Measurements from ENCODE around the gene CUX1.
"Not testable (repeated sequence)": the region's sequence is repeated elsewhere in the genome, so short reads cannot be mapped to it uniquely, and the experiment has no call there.

CUX1 gene

GRCh38 chr7:102201576-102201975 lies 384.1 kb downstream of the CUX1 start:
- no peak for DNase-seq

- DNase-seq = no peak
These were observed 385.1 kb downstream of the CUX1 start for GRCh38 chr7:102202556-102202955.

- DNase-seq = no peak
These were observed 385.8 kb downstream of the CUX1 start for GRCh38 chr7:102203218-102203617.

GRCh38 chr7:102204212-102204611 lies 386.8 kb downstream of the CUX1 start:
- no peak for DNase-seq

- no peak for DNase-seq
These were observed 388.5 kb downstream of the CUX1 start for GRCh38 chr7:102205915-102206314.

GRCh38 chr7:102208826-102209225 lies 391.4 kb downstream of the CUX1 start:
- DNase-seq = no peak

- DNase-seq = no peak
These were observed 393.4 kb downstream of the CUX1 start for GRCh38 chr7:102210787-102211186.

- DNase-seq = no peak
These were observed 394.4 kb downstream of the CUX1 start for GRCh38 chr7:102211590-102212550.

GRCh38 chr7:102214477-102215072 lies 397.1 kb downstream of the CUX1 start:
- DNase-seq = no peak

GRCh38 chr7:102215256-102215655 lies 397.8 kb downstream of the CUX1 start:
- no peak for DNase-seq

GRCh38 chr7:102215711-102216110 lies 398.3 kb downstream of the CUX1 start:
- DNase-seq = no peak

GRCh38 chr7:102216573-102217314 lies 399.3 kb downstream of the CUX1 start:
- DNase-seq = no peak

- DNase-seq = no peak
These were observed 402.9 kb downstream of the CUX1 start for GRCh38 chr7:102220229-102220850.

GRCh38 chr7:102220960-102221800 lies 403.8 kb downstream of the CUX1 start:
- no peak for DNase-seq

- DNase-seq = no peak
These were observed 404.5 kb downstream of the CUX1 start for GRCh38 chr7:102221961-102222360.

- no peak for DNase-seq
These were observed 405.0 kb downstream of the CUX1 start for GRCh38 chr7:102222445-102222844.

GRCh38 chr7:102223184-102223583 lies 405.8 kb downstream of the CUX1 start:
- DNase-seq = no peak

- no peak for DNase-seq
These were observed 407.6 kb downstream of the CUX1 start for GRCh38 chr7:102225025-102225424.

- no peak for DNase-seq
These were observed 409.9 kb downstream of the CUX1 start for GRCh38 chr7:102227371-102227770.

- DNase-seq = no peak
These were observed 411.5 kb downstream of the CUX1 start for GRCh38 chr7:102228935-102229334.

GRCh38 chr7:102230162-102230561 lies 412.7 kb downstream of the CUX1 start:
- not testable (repeated sequence) for DNase-seq

GRCh38 chr7:102230593-102230992 lies 413.2 kb downstream of the CUX1 start:
- DNase-seq = no peak

All from NCI-H446 (cell line).